IMR-90 (cell line): Measurements from ENCODE around the gene CFAP70. TPM values are rescaled to one million over a fixed set of nuclear protein-coding genes. Genes with fewer than 3 reads are reported as not detected.

Experiments used
- ATAC-seq: fragments of 200-7000 bp; cut with Tn5 transposase; 2 replicates; pipeline ENCODE4 v1.9.1; 2020; ENCODE audit warnings: low read depth, mild to moderate bottlenecking, moderate library complexity
- BruUV-seq: library from RNA; stranded (reverse); fragments of 400-500 nt; replicated peaks from 2 replicates; lab custom pipeline; 2021; lab: Mats Ljungman, UMichigan
- CTCF ChIA-PET: fragments of 300-600 bp; formaldehyde crosslinking; extraction: SDS; loops from one replicate; lab custom pipeline; 2021; ENCODE audit warnings: antibody characterized with exemption; lab: Yijun Ruan, JAX
- POLR2A ChIA-PET: fragments of 300-600 bp; sonication (Branson Sonifier 250); formaldehyde crosslinking; loops from one replicate; lab custom pipeline; 2022; ENCODE audit warnings: antibody characterized with exemption; ENCODE audit not compliant: unreplicated experiment; lab: Charles Lee
- DNase-seq: peaks from one replicate; pipeline ENCODE4 v3.0.0; 2013
- H2AFZ ChIP-seq: replicated peaks from 2 replicates; pipeline ENCODE3; 2013; ENCODE audit warnings: low read length, mild to moderate bottlenecking; ENCODE audit not compliant: poor library complexity
- H2AK5ac ChIP-seq: 2 replicates; pipeline ENCODE4 v1.6.1; 2013; ENCODE audit warnings: low read depth, low read length, inconsistent platforms
- H2AK9ac ChIP-seq: replicated peaks from 2 replicates; pipeline ENCODE3; 2013; ENCODE audit warnings: mild to moderate bottlenecking, low read depth, low read length, moderate library complexity; ENCODE audit not compliant: poor library complexity
- H2BK120ac ChIP-seq: 2 replicates; pipeline ENCODE4 v1.6.1; 2013; ENCODE audit warnings: low read depth, low read length, inconsistent platforms
- H2BK15ac ChIP-seq: 3 replicates; pipeline ENCODE4 v1.6.1; 2013; ENCODE audit warnings: low read depth, low read length, inconsistent platforms
- H2BK20ac ChIP-seq: 2 replicates; pipeline ENCODE4 v1.6.1; 2013; ENCODE audit warnings: low read depth, mild to moderate bottlenecking, inconsistent platforms, low read length, moderate library complexity
- H2BK5ac ChIP-seq: 2 replicates; pipeline ENCODE4 v1.6.1; 2013; ENCODE audit warnings: mild to moderate bottlenecking, low read depth, low read length, inconsistent platforms; ENCODE audit not compliant: poor library complexity, severe bottlenecking
- H3K14ac ChIP-seq: replicated peaks from 2 replicates; pipeline ENCODE4 v1.6.1; 2013; ENCODE audit warnings: low read depth, low read length, inconsistent platforms
- H3K18ac ChIP-seq: 2 replicates; pipeline ENCODE4 v1.6.1; 2013; ENCODE audit warnings: low read depth, low read length, control low read depth
- H3K23ac ChIP-seq: 2 replicates; pipeline ENCODE4 v1.6.1; 2013; ENCODE audit warnings: low read depth, low read length, inconsistent platforms
- H3K27ac ChIP-seq: 2 replicates; pipeline ENCODE4 v1.5.1; 2013; ENCODE audit warnings: mild to moderate bottlenecking, control low read depth, low read length; ENCODE audit not compliant: insufficient read depth
- H3K27me3 ChIP-seq: 2 replicates; pipeline ENCODE4 v1.6.1; 2013; ENCODE audit warnings: low read length; ENCODE audit not compliant: control insufficient read depth, insufficient read depth
- H3K36me3 ChIP-seq: 2 replicates; pipeline ENCODE4 v1.6.1; 2013; ENCODE audit warnings: low read length, mixed read lengths; ENCODE audit not compliant: control insufficient read depth, insufficient read depth
- H3K4ac ChIP-seq: 2 replicates; pipeline ENCODE4 v1.6.1; 2013; ENCODE audit warnings: low read depth, low read length, inconsistent platforms
- H3K4me1 ChIP-seq: 2 replicates; pipeline ENCODE4 v1.6.1; 2013; ENCODE audit warnings: low read length, mixed read lengths; ENCODE audit not compliant: control insufficient read depth, insufficient read depth
- H3K4me2 ChIP-seq: 2 replicates; pipeline ENCODE4 v1.6.1; 2013; ENCODE audit warnings: low read depth, mild to moderate bottlenecking, control low read depth, low read length, moderate library complexity
- H3K4me3 ChIP-seq: 2 replicates; pipeline ENCODE4 v1.5.1; 2013; ENCODE audit warnings: low read depth, mild to moderate bottlenecking, control low read depth, low read length, moderate library complexity; ENCODE audit not compliant: insufficient read depth
- H3K56ac ChIP-seq: 2 replicates; pipeline ENCODE4 v1.6.1; 2013; ENCODE audit warnings: low read length, inconsistent platforms; ENCODE audit not compliant: insufficient read depth; ENCODE audit errors: extremely low read depth
- H3K79me1 ChIP-seq, 2 experiments: 2 replicates each; pipeline ENCODE4 v1.6.1; 2013; ENCODE audit warnings: low read length in 2 of 2, inconsistent platforms in 1 of 2, low read depth in 1 of 2
- H3K9ac ChIP-seq: 2 replicates; pipeline ENCODE4 v1.6.1; 2013; ENCODE audit warnings: low read depth, low read length, control low read depth
- H3K9me1 ChIP-seq: 2 replicates; pipeline ENCODE4 v1.6.1; 2013; ENCODE audit warnings: low read length, inconsistent platforms; ENCODE audit not compliant: insufficient read depth
- H3K9me3 ChIP-seq: 2 replicates; pipeline ENCODE4 v1.6.1; 2013; ENCODE audit warnings: low read length; ENCODE audit not compliant: control insufficient read depth, insufficient read depth
- H4K20me1 ChIP-seq: 2 replicates; pipeline ENCODE4 v1.6.1; 2013; ENCODE audit warnings: low read length, inconsistent platforms; ENCODE audit not compliant: insufficient read depth
- H4K5ac ChIP-seq: 2 replicates; pipeline ENCODE4 v1.6.1; 2013; ENCODE audit warnings: mild to moderate bottlenecking, low read depth, low read length, control low read depth
- H4K8ac ChIP-seq, 2 experiments: 2 replicates each; pipeline ENCODE4 v1.6.1; 2013; ENCODE audit warnings: low read depth in 2 of 2, low read length in 2 of 2, control low read depth in 1 of 2, inconsistent platforms in 1 of 2
- H4K91ac ChIP-seq: 2 replicates; pipeline ENCODE4 v1.6.1; 2013; ENCODE audit warnings: low read depth, low read length, inconsistent platforms; ENCODE audit not compliant: insufficient read depth
- NFE2L2 ChIP-seq: fragments of 150-350 bp; IDR thresholded peaks from 2 replicates; pipeline ENCODE4 v1.6.1; 2016; ENCODE audit warnings: low read depth, mild to moderate bottlenecking, low read length
- RFX5 ChIP-seq: IDR thresholded peaks from 2 replicates; pipeline ENCODE4 v1.8.0; 2012; ENCODE audit warnings: low read depth, mild to moderate bottlenecking, low read length, moderate library complexity
- SMC3 ChIP-seq: fragments of 150-350 bp; IDR thresholded peaks from 2 replicates; pipeline ENCODE4 v1.6.1; 2016; ENCODE audit warnings: low read depth, mild to moderate bottlenecking, antibody characterized with exemption, low read length, moderate library complexity
- whole genome bisulfite sequencing, 2 experiments: methylation state at CpG; one replicate each; pipeline versions ENCODE4 v1.1.5 to v1.1.7; 2013; ENCODE audit warnings: missing lambda C conversion rate in 2 of 2; ENCODE audit not compliant: insufficient read length in 1 of 2; ENCODE audit errors: extremely low coverage in 2 of 2; 5-methylcytosine and 5-hydroxymethylcytosine counted together
- dilution Hi-C: fragments of 300-500 bp; cut with HindIII; formaldehyde crosslinking; loops from one replicate; pipeline ENCODE4 v1.14.3; 2018; ENCODE audit warnings: low sequenced_read_pairs; ENCODE audit not compliant: unreplicated experiment
- in situ Hi-C: fragments of 300-500 bp; cut with MboI; formaldehyde crosslinking; loops from 3 replicates; pipeline ENCODE4 v1.14.3; 2019; ENCODE audit warnings: low sequenced_read_pairs, inconsistent platforms, mixed read lengths
- intact Hi-C: fragments of 100-400 bp; cut with micrococcal nuclease; formaldehyde crosslinking; loops from 2 replicates; pipeline ENCODE4 v1.10.0; 2022
- polyA plus RNA-seq, 3 experiments: library from polyadenylated mRNA; depleted of rRNA; stranded (reverse); fragments of >200 nt; gene quantifications; 2 replicates each; pipeline ENCODE4 v1.2.3, GENCODE V29; 2012; ENCODE audit warnings: low replicate concordance in 1 of 3
- total RNA-seq: library from RNA; depleted of rRNA; stranded (reverse); fragments of >200 nt; gene quantifications from 2 replicates; pipeline ENCODE4 v1.2.3, GENCODE V29; 2012
- TF ChIP-seq, protein P1 (sequence below): conservative IDR thresholded peaks from 2 replicates; pipeline ENCODE4 v1.5.1; 2012; ENCODE audit warnings: mild to moderate bottlenecking, low read depth, low read length, improper control_type of control experiment

The CFAP70 gene
- total and polyA plus RNA-seq, 2 of the 4 experiments (the other 2 are of a cell fraction) = 0.15 to 0.18 TPM

DNA sequence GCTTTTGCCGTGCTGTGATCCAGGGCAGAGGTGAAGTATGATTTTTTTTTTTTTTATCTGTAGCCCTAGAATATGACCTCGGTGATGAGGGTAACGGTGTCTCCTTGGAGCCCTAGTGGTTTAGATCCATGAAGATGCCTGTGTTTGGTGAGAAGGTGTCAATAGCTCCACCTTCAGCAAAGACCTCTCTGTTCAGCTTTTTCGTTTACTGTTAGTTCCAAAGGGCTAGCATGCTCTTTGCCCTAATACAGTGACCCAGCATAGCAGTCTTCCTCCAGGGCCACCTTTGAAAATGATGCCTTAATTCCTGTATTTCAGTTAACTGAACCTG is 105.5 kb downstream of the CFAP70 start:
- dilution Hi-C loops (no loop called here), in situ Hi-C loops (loop anchor here (25.0 kb wide), 1 partner anchor 384 kb away; the partner anchor contains the start of gene MYOZ1), intact Hi-C loops (loop anchor here (10.0 kb wide), 1 partner anchor 242 kb away; the partner anchor contains the start of gene PPP3CB)
- Histone ChIP-seq H3K4me1 (peaks cover 5% of the 10 kb centered on the region), H3K4ac (peak overlapping the region; percentile 99), H2AK9ac (peak overlapping the region; percentile 85), H3K4me2 (peak overlapping the region; percentile 81), H3K4me3 (peak overlapping the region; percentile 54), H2BK15ac (no peak overlapping the region), H3K18ac (no peak overlapping the region), H2BK5ac (peak overlapping the region; percentile 72), H4K5ac (no peak overlapping the region), H3K27ac (peak overlapping the region; percentile 88), H3K27me3 (no peaks in the 10 kb centered on the region), H2BK20ac (no peak overlapping the region), H4K20me1 (no peaks in the 10 kb centered on the region), H2AK5ac (peak overlapping the region; percentile 80; the same call in 1 of the 2 replicates), H2BK120ac (no peak overlapping the region), H3K36me3 (peaks cover 8% of the 10 kb centered on the region), H2AFZ (peak overlapping the region; percentile 100), H3K23ac (peak overlapping the region; percentile 99), H3K79me1 (peaks cover 21 to 34% of the 10 kb centered on the region in 2 experiments), H4K8ac (peak overlapping the region; percentile 88 to 95; a peak in 3 of 4 replicates), H3K56ac (peak overlapping the region; percentile 97), H3K9ac (peak overlapping the region; percentile 95), H4K91ac (peak overlapping the region; percentile 91; the same call in 1 of the 2 replicates), H3K9me3 (no peaks in the 10 kb centered on the region), H3K14ac (peak overlapping the region; percentile 99; the same call in 1 of the 2 replicates), H3K9me1 (0 out of 2 replicates have a peak, but pooled peaks cover 3% of the 10 kb centered on the region)
- DNase-seq (no peak), ATAC-seq (no peak)
- no CpG with 5 or more reads among the region's 4 CpGs for WGBS, 2 experiments
- ChIA-PET CTCF (no interaction called here), POLR2A (no interaction called here)
- BruUV-seq = no TSS peak
- TF ChIP-seq NFE2L2 (no peak), SMC3 (no peak), RFX5 (no peak)
- TF ChIP-seq, protein P1, sequence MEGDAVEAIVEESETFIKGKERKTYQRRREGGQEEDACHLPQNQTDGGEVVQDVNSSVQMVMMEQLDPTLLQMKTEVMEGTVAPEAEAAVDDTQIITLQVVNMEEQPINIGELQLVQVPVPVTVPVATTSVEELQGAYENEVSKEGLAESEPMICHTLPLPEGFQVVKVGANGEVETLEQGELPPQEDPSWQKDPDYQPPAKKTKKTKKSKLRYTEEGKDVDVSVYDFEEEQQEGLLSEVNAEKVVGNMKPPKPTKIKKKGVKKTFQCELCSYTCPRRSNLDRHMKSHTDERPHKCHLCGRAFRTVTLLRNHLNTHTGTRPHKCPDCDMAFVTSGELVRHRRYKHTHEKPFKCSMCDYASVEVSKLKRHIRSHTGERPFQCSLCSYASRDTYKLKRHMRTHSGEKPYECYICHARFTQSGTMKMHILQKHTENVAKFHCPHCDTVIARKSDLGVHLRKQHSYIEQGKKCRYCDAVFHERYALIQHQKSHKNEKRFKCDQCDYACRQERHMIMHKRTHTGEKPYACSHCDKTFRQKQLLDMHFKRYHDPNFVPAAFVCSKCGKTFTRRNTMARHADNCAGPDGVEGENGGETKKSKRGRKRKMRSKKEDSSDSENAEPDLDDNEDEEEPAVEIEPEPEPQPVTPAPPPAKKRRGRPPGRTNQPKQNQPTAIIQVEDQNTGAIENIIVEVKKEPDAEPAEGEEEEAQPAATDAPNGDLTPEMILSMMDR = 0 out of 2 replicates have a peak, but pooled peaks have one; percentile 1
